ENCODE results near the gene DUSP22. TPM values are rescaled to one million over a fixed set of nuclear protein-coding genes. Genes with fewer than 3 reads are reported as not detected.

DUSP22 gene
- total and polyA plus RNA-seq, 2 donors, result 23.2 to 59.0 TPM

DNA sequence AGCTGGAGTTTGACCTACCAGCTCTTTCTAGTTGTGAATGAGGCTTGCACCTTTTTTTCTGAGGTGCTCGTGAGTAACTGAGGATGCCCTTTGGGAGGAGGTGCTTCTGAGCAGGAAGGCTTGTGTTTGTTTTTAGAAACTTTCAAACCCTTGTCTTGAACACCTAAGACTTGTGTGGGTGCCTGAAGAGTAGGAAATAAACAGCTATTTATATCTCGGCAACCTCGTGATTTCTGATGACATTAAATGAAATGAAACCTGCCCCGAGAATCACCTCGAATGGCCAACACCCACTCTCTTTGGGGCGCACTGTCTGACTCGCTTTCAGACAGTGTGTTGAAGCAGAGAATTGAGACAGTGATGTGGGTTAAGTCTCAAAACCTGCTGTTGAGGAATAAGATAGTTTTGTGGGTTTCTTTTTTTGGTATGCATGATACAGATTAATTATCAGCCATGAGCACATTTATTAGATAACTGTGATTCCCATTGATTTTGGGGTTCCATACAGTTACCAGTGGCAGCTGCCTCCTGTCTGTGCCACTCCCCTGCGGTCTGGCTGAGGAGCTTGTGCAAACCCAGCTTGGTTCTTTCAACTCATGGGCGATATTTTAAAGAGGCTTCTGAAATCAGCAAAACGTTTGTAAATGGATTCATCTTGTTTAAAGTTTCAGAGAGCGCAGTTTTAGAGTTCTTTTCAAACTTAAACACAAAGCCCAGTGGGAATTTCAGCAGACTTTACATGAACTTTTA, 107.7 kb downstream of the DUSP22 start:
- no peaks in the 10 kb centered on the region for H3K4me1 ChIP-seq (ENCODE audit: insufficient read depth)
- 38% methylated on average over 11 of the region's 11 CpGs for WGBS
- no peak overlapping the region for H3K4me3 ChIP-seq (ENCODE audit: low read depth, low read length)
- DNase-seq (ENCODE audit: extremely low spot score), result no peak
- no peaks in the 10 kb centered on the region for H3K36me3 ChIP-seq (ENCODE audit: insufficient read depth)
- no peak overlapping the region for H3K27ac ChIP-seq (ENCODE audit: low read depth)

DNA sequence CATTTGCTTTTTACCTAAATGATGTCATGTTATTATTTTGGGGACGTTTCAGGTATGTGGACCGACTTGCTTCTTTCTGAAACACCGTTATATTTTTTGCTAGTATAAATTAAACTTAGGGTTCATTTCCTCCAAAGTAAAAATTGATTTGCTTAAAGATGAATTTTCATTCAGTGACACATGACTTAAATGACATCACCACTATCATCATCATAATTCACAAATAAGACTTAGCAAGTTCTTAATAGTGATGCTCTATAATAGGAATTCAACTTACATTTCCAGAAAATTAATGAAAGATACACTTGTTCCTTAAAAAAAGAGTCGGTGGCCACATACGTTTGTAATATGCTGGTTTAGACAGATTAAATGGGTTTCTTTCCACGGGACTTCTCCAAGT, 108.5 kb downstream of the DUSP22 start:
- Histone ChIP-seq H3K4me3 (ENCODE audit: low read depth, low read length) (no peak overlapping the region), H3K27ac (ENCODE audit: low read depth) (no peak overlapping the region), H3K4me1 (ENCODE audit: insufficient read depth) (no peaks in the 10 kb centered on the region), H3K36me3 (ENCODE audit: insufficient read depth) (no peaks in the 10 kb centered on the region)
- no peak for DNase-seq (ENCODE audit: extremely low spot score)
- 81% methylated on average over 6 of the region's 6 CpGs for WGBS

Other genes with a start within 250 kb of the DUSP22 start
- 2.0 TPM for gene IRF4, start 99.3 kb downstream of the DUSP22 start, total RNA-seq
- 0.30 TPM for gene IRF4, start 99.3 kb downstream of the DUSP22 start, polyA plus RNA-seq